ENCODE results near the gene LRRC10B.

Gene LRRC10B

DNA sequence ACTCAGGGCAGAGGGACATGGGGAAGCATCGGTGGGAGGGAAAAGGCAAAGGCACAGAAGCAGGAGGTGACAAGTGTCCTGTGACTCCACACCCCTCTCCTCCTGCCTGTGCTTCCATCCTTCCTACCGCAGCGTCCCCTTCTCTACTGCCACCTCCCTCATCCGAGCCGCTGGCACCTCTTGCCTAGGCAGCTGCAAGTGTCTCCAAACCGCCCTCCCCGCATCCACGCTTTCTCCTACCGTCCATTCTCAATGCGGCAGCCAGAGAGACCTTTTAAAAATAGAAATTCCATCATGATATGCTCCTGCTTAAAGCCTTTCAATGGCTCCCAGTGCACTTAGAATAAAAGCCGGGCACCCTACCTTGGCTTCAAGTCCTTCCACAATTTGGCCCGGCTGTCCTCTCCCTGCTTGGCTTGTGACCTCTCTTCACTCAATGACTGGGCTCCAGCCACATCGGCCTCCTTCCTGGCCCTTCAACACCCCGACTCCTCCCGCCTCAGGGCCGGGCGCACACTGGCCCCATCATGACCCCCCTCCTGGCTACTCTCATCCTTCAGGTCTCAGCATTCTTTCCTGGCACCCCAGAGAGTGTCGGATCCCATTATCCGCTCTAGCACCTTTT, 16.5 kb downstream of the LRRC10B start:
- no peak for TF ChIP-seq GABPA (IDR thresholded peaks at IDR 0.05; ENCODE audit: low read depth)
- TF ChIP-seq SPI1 (IDR thresholded peaks at IDR 0.05; ENCODE audit: borderline replicate concordance, low read depth), result no peak
- no peak for TF ChIP-seq POLR2AphosphoS5 (IDR thresholded peaks at IDR 0.05; ENCODE audit: low read depth)
- TF ChIP-seq, protein P1, sequence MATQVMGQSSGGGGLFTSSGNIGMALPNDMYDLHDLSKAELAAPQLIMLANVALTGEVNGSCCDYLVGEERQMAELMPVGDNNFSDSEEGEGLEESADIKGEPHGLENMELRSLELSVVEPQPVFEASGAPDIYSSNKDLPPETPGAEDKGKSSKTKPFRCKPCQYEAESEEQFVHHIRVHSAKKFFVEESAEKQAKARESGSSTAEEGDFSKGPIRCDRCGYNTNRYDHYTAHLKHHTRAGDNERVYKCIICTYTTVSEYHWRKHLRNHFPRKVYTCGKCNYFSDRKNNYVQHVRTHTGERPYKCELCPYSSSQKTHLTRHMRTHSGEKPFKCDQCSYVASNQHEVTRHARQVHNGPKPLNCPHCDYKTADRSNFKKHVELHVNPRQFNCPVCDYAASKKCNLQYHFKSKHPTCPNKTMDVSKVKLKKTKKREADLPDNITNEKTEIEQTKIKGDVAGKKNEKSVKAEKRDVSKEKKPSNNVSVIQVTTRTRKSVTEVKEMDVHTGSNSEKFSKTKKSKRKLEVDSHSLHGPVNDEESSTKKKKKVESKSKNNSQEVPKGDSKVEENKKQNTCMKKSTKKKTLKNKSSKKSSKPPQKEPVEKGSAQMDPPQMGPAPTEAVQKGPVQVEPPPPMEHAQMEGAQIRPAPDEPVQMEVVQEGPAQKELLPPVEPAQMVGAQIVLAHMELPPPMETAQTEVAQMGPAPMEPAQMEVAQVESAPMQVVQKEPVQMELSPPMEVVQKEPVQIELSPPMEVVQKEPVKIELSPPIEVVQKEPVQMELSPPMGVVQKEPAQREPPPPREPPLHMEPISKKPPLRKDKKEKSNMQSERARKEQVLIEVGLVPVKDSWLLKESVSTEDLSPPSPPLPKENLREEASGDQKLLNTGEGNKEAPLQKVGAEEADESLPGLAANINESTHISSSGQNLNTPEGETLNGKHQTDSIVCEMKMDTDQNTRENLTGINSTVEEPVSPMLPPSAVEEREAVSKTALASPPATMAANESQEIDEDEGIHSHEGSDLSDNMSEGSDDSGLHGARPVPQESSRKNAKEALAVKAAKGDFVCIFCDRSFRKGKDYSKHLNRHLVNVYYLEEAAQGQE (IDR thresholded peaks at IDR 0.05; ENCODE audit: insufficient replicate concordance, low read depth), result no peak
- TF ChIP-seq, protein P2, sequence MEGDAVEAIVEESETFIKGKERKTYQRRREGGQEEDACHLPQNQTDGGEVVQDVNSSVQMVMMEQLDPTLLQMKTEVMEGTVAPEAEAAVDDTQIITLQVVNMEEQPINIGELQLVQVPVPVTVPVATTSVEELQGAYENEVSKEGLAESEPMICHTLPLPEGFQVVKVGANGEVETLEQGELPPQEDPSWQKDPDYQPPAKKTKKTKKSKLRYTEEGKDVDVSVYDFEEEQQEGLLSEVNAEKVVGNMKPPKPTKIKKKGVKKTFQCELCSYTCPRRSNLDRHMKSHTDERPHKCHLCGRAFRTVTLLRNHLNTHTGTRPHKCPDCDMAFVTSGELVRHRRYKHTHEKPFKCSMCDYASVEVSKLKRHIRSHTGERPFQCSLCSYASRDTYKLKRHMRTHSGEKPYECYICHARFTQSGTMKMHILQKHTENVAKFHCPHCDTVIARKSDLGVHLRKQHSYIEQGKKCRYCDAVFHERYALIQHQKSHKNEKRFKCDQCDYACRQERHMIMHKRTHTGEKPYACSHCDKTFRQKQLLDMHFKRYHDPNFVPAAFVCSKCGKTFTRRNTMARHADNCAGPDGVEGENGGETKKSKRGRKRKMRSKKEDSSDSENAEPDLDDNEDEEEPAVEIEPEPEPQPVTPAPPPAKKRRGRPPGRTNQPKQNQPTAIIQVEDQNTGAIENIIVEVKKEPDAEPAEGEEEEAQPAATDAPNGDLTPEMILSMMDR (IDR thresholded peaks at IDR 0.05; ENCODE audit: insufficient read depth, low read length), result no peak
- no peak for DNase-seq (ENCODE audit: low read depth in 1 of 2, low spot score in 1 of 2)
- peaks cover 24% of the 10 kb centered on the region for H3K27me3 ChIP-seq (ENCODE audit: insufficient read depth, poor library complexity, severe bottlenecking)
- no peak overlapping the region for H3K4me3 ChIP-seq (replicated peaks; ENCODE audit: insufficient read depth, low read length)
- H3K27ac ChIP-seq (replicated peaks), result no peak overlapping the region

DNA sequence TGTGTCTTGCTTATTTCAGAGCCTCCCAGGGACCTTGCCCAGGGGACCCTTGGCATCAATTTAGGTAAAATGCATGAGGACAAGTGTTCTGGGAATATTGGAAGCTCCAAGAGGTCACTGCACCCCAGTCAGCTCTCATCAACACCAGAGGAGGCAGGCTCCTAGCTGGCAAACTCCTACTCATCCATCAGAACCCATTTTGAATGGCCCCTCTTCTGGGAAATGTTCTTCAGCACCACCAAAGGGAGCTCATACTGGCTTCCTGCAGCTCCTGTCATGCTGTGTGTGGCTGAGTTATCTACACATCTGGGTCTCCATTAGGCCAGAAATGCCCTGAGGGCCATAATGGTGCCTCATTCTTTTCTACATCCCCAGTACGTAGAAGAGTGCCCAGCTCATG, 17.7 kb downstream of the LRRC10B start:
- no peak overlapping the region for H3K4me3 ChIP-seq (replicated peaks; ENCODE audit: insufficient read depth, low read length)
- no peak overlapping the region for H3K27ac ChIP-seq (replicated peaks)
- TF ChIP-seq SPI1 (IDR thresholded peaks at IDR 0.05; ENCODE audit: borderline replicate concordance, low read depth), result no peak
- H3K27me3 ChIP-seq (ENCODE audit: insufficient read depth, poor library complexity, severe bottlenecking), result peaks cover 24% of the 10 kb centered on the region
- no peak for DNase-seq (ENCODE audit: low read depth in 1 of 2, low spot score in 1 of 2)

DNA sequence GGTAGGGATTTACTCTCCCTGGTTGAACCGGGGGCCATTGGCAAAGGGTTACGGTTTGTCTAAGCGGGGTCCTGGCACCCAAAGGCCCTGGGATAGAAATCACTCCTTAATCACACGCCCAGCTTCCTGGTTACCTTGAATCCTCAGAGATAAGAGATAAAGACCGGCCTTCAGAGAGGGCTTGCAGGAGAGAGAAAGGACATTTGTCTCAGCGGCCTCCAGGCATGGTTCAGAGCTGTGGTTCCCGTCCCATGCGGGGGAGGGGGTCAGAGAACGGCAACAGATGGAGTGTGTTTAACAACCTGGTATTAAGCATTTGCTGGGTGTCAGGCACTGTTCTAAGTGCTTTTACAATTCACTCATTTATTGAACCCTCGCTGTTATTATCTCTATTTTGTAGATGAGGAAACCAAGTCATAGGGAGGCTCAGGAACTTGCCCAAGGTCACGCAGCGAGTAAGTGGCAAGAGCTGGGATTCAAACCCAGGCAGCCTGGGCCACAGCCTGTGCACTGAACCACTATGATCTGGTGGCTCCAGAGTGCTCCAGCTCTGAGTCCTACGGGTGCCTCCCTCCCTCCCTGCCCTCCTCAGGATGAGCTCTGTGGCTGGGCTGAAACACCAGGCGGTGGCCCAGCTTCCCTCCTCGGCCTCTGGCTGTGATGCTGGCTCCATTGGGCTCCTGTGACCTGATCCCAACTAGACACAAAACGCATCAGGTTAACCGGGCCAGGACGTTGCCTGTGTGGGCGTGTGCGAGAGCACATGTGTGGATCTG, 18.6 kb downstream of the LRRC10B start:
- Histone ChIP-seq H3K27me3 (ENCODE audit: insufficient read depth, poor library complexity, severe bottlenecking) (peaks cover 22% of the 10 kb centered on the region), H3K4me3 (replicated peaks; ENCODE audit: insufficient read depth, low read length) (no peak overlapping the region), H3K27ac (replicated peaks) (no peak overlapping the region)
- TF ChIP-seq, protein P2 (IDR thresholded peaks at IDR 0.05; ENCODE audit: insufficient read depth, low read length), result no peak
- TF ChIP-seq GABPA (IDR thresholded peaks at IDR 0.05; ENCODE audit: low read depth) (no peak), SPI1 (IDR thresholded peaks at IDR 0.05; ENCODE audit: borderline replicate concordance, low read depth) (no peak), POLR2AphosphoS5 (IDR thresholded peaks at IDR 0.05; ENCODE audit: low read depth) (no peak)
- TF ChIP-seq, protein P1 (IDR thresholded peaks at IDR 0.05; ENCODE audit: insufficient replicate concordance, low read depth), result no peak
- no peak for DNase-seq (ENCODE audit: low read depth in 1 of 2, low spot score in 1 of 2)

DNA sequence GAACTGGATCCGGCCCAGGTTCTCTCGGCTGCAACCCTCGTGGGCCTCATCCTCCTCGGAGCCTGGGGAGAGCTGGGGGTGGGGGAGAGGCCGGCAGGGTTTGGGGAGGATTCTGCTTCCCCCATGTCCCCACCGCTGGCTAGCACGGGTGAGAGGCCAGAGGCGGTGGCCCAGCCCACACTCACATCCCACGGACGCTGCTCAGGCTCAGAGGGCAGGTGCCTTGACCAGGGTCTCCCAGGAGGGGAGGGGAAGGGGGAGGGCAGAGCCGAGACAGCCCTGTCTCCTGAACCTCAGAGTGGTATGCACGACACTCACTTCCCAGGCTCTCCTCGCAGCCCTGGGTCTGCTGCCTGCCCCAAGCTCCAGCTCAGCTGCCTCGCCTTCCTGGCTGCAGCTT, 19.6 kb downstream of the LRRC10B start:
- Histone ChIP-seq H3K4me3 (replicated peaks; ENCODE audit: insufficient read depth, low read length) (no peak overlapping the region), H3K27ac (replicated peaks) (no peak overlapping the region), H3K27me3 (ENCODE audit: insufficient read depth, poor library complexity, severe bottlenecking) (peaks cover 22% of the 10 kb centered on the region)
- TF ChIP-seq POLR2AphosphoS5 (IDR thresholded peaks at IDR 0.05; ENCODE audit: low read depth) (no peak), GABPA (IDR thresholded peaks at IDR 0.05; ENCODE audit: low read depth) (no peak), SPI1 (IDR thresholded peaks at IDR 0.05; ENCODE audit: borderline replicate concordance, low read depth) (no peak)
- TF ChIP-seq, protein P2 (IDR thresholded peaks at IDR 0.05; ENCODE audit: insufficient read depth, low read length), result no peak
- TF ChIP-seq, protein P1 (IDR thresholded peaks at IDR 0.05; ENCODE audit: insufficient replicate concordance, low read depth), result no peak
- no peak for DNase-seq (ENCODE audit: low read depth in 1 of 2, low spot score in 1 of 2)
